Endothelial cell of umbilical vein (primary cell): ENCODE results near the gene HES2.

Experiments used
- CTCF ChIP-seq, 2 donors: IDR thresholded peaks; 1 replicate in 1 of 2; 2 replicates in 1 of 2; pipeline ENCODE4 v1.5.1; 2011; ENCODE audit warnings: low read length in 2 of 2, mild to moderate bottlenecking in 2 of 2, moderate library complexity in 2 of 2, control low read depth in 1 of 2, inconsistent platforms in 1 of 2, low read depth in 1 of 2; ENCODE audit not compliant: insufficient read depth in 1 of 2; ENCODE audit errors: extremely low read depth in 1 of 2
- EZH2 ChIP-seq: IDR thresholded peaks from 2 replicates; pipeline ENCODE4 v1.6.1; 2012; ENCODE audit warnings: borderline replicate concordance, low read depth, mild to moderate bottlenecking, moderate library complexity, low read length, inconsistent platforms; ENCODE audit not compliant: severe bottlenecking
- FOS ChIP-seq: IDR thresholded peaks from 2 replicates; pipeline ENCODE4 v1.6.1; 2011; ENCODE audit warnings: mild to moderate bottlenecking, low read length, moderate library complexity, borderline replicate concordance; ENCODE audit not compliant: insufficient read depth
- GATA2 ChIP-seq: IDR thresholded peaks from 2 replicates; pipeline ENCODE4 v1.7.0; 2011; ENCODE audit warnings: low read depth, mild to moderate bottlenecking, moderate library complexity, mixed read lengths, low read length; ENCODE audit not compliant: insufficient read length, insufficient read depth
- JUN ChIP-seq: IDR thresholded peaks from 2 replicates; pipeline ENCODE4 v1.6.1; 2011; ENCODE audit warnings: borderline replicate concordance, low read depth; ENCODE audit not compliant: insufficient read length, insufficient read depth
- MAX ChIP-seq: IDR thresholded peaks from 2 replicates; pipeline ENCODE4 v1.6.1; 2011; ENCODE audit not compliant: insufficient read depth, insufficient read length
- MYC ChIP-seq: IDR thresholded peaks from one replicate; pipeline ENCODE4 v1.6.1; 2011; ENCODE audit warnings: mild to moderate bottlenecking, low read depth, low read length
- POLR2A ChIP-seq: IDR thresholded peaks from 2 replicates; pipeline ENCODE4 v1.6.1; 2012; ENCODE audit warnings: low read depth, mild to moderate bottlenecking, control low read depth, low read length
- POLR2AphosphoS5 ChIP-seq: IDR thresholded peaks from 2 replicates; pipeline ENCODE4 v1.6.1; 2012; ENCODE audit warnings: low read depth, mild to moderate bottlenecking, control low read depth, low read length, moderate library complexity; ENCODE audit not compliant: insufficient read depth

- TF ChIP-seq POLR2AphosphoS5 (no peak), POLR2A (no peak), CTCF (IDR thresholded peaks at IDR 0.05; ENCODE audit: extremely low read depth in 1 of 2, insufficient read depth in 1 of 2, low read depth in 1 of 2, low read length in 2 of 2) (peak; percentile 38 to 69), MYC (no peak), MAX (no peak), JUN (no peak), EZH2 (no peak), FOS (no peak), GATA2 (no peak)
Measured at GRCh38 chr1:6445062-6445763, 25.5 kb upstream of the HES2 start.
